Measurements from ENCODE around the gene POC1B.

Gene POC1B

GRCh38 chr12:89514751-89515150 lies 11.1 kb downstream of the POC1B start:
- Histone ChIP-seq H3K9ac (ENCODE audit: low read length) (no peak overlapping the region), H3K4me3 (ENCODE audit: low read length) (no peak overlapping the region), H3K27me3 (replicated peaks; ENCODE audit: control insufficient read depth, insufficient read depth, low read length) (no peaks in the 10 kb centered on the region), H3K9me3 (ENCODE audit: control insufficient read depth, low read length) (no peaks in the 10 kb centered on the region), H3K36me3 (ENCODE audit: control insufficient read depth, insufficient read depth, low read length, severe bottlenecking) (no peaks in the 10 kb centered on the region), H3K4me1 (ENCODE audit: control insufficient read depth, insufficient read depth, low read length) (no peaks in the 10 kb centered on the region)
- DNase-seq (ENCODE audit: low read depth): no peak

- H3K9me3 ChIP-seq (ENCODE audit: control insufficient read depth, low read length): no peaks in the 10 kb centered on the region
- no peak overlapping the region for H3K9ac ChIP-seq (ENCODE audit: low read length)
- H3K4me1 ChIP-seq (ENCODE audit: control insufficient read depth, insufficient read depth, low read length): no peaks in the 10 kb centered on the region
- H3K4me3 ChIP-seq (ENCODE audit: low read length): no peak overlapping the region
- DNase-seq (ENCODE audit: low read depth): no peak
- H3K27me3 ChIP-seq (replicated peaks; ENCODE audit: control insufficient read depth, insufficient read depth, low read length): no peaks in the 10 kb centered on the region
- no peaks in the 10 kb centered on the region for H3K36me3 ChIP-seq (ENCODE audit: control insufficient read depth, insufficient read depth, low read length, severe bottlenecking)
These were observed 12.3 kb downstream of the POC1B start for GRCh38 chr12:89513544-89513943.

- no peaks in the 10 kb centered on the region for H3K36me3 ChIP-seq (ENCODE audit: control insufficient read depth, insufficient read depth, low read length, severe bottlenecking)
- no peak for DNase-seq (ENCODE audit: low read depth)
- H3K4me1 ChIP-seq (ENCODE audit: control insufficient read depth, insufficient read depth, low read length): no peaks in the 10 kb centered on the region
- H3K9ac ChIP-seq (ENCODE audit: low read length): no peak overlapping the region
- no peak overlapping the region for H3K4me3 ChIP-seq (ENCODE audit: low read length)
- no peaks in the 10 kb centered on the region for H3K27me3 ChIP-seq (replicated peaks; ENCODE audit: control insufficient read depth, insufficient read depth, low read length)
- H3K9me3 ChIP-seq (ENCODE audit: control insufficient read depth, low read length): no peaks in the 10 kb centered on the region
These were observed 18.6 kb downstream of the POC1B start for GRCh38 chr12:89507015-89507824.

GRCh38 chr12:89506050-89506449 lies 19.8 kb downstream of the POC1B start:
- DNase-seq (ENCODE audit: low read depth): no peak
- Histone ChIP-seq H3K27me3 (replicated peaks; ENCODE audit: control insufficient read depth, insufficient read depth, low read length) (no peaks in the 10 kb centered on the region), H3K9ac (ENCODE audit: low read length) (no peak overlapping the region), H3K36me3 (ENCODE audit: control insufficient read depth, insufficient read depth, low read length, severe bottlenecking) (no peaks in the 10 kb centered on the region), H3K4me1 (ENCODE audit: control insufficient read depth, insufficient read depth, low read length) (no peaks in the 10 kb centered on the region), H3K9me3 (ENCODE audit: control insufficient read depth, low read length) (no peaks in the 10 kb centered on the region), H3K4me3 (ENCODE audit: low read length) (no peak overlapping the region)

GRCh38 chr12:89504560-89505346 lies 21.1 kb downstream of the POC1B start:
- H3K27me3 ChIP-seq (replicated peaks; ENCODE audit: control insufficient read depth, insufficient read depth, low read length): no peaks in the 10 kb centered on the region
- no peaks in the 10 kb centered on the region for H3K9me3 ChIP-seq (ENCODE audit: control insufficient read depth, low read length)
- H3K4me3 ChIP-seq (ENCODE audit: low read length): no peak overlapping the region
- no peaks in the 10 kb centered on the region for H3K4me1 ChIP-seq (ENCODE audit: control insufficient read depth, insufficient read depth, low read length)
- H3K36me3 ChIP-seq (ENCODE audit: control insufficient read depth, insufficient read depth, low read length, severe bottlenecking): no peaks in the 10 kb centered on the region
- no peak overlapping the region for H3K9ac ChIP-seq (ENCODE audit: low read length)
- DNase-seq (ENCODE audit: low read depth): no peak

- DNase-seq (ENCODE audit: low read depth): no peak
- Histone ChIP-seq H3K27me3 (replicated peaks; ENCODE audit: control insufficient read depth, insufficient read depth, low read length) (no peaks in the 10 kb centered on the region), H3K9me3 (ENCODE audit: control insufficient read depth, low read length) (no peaks in the 10 kb centered on the region), H3K9ac (ENCODE audit: low read length) (no peak overlapping the region), H3K4me1 (ENCODE audit: control insufficient read depth, insufficient read depth, low read length) (no peaks in the 10 kb centered on the region), H3K36me3 (ENCODE audit: control insufficient read depth, insufficient read depth, low read length, severe bottlenecking) (no peaks in the 10 kb centered on the region), H3K4me3 (ENCODE audit: low read length) (no peak overlapping the region)
These were observed 24.1 kb downstream of the POC1B start for GRCh38 chr12:89501793-89502192.

GRCh38 chr12:89499857-89500256 lies 26.0 kb downstream of the POC1B start:
- Histone ChIP-seq H3K4me3 (ENCODE audit: low read length) (no peak overlapping the region), H3K9me3 (ENCODE audit: control insufficient read depth, low read length) (no peaks in the 10 kb centered on the region), H3K27me3 (replicated peaks; ENCODE audit: control insufficient read depth, insufficient read depth, low read length) (no peaks in the 10 kb centered on the region), H3K9ac (ENCODE audit: low read length) (no peak overlapping the region), H3K4me1 (ENCODE audit: control insufficient read depth, insufficient read depth, low read length) (no peaks in the 10 kb centered on the region), H3K36me3 (ENCODE audit: control insufficient read depth, insufficient read depth, low read length, severe bottlenecking) (no peaks in the 10 kb centered on the region)
- DNase-seq (ENCODE audit: low read depth): no peak

- Histone ChIP-seq H3K36me3 (ENCODE audit: control insufficient read depth, insufficient read depth, low read length, severe bottlenecking) (no peaks in the 10 kb centered on the region), H3K9ac (ENCODE audit: low read length) (no peak overlapping the region), H3K27me3 (replicated peaks; ENCODE audit: control insufficient read depth, insufficient read depth, low read length) (no peaks in the 10 kb centered on the region), H3K9me3 (ENCODE audit: control insufficient read depth, low read length) (no peaks in the 10 kb centered on the region), H3K4me1 (ENCODE audit: control insufficient read depth, insufficient read depth, low read length) (no peaks in the 10 kb centered on the region), H3K4me3 (ENCODE audit: low read length) (no peak overlapping the region)
- DNase-seq (ENCODE audit: low read depth): no peak
These were observed 28.4 kb downstream of the POC1B start for GRCh38 chr12:89497467-89497866.

- Histone ChIP-seq H3K36me3 (ENCODE audit: control insufficient read depth, insufficient read depth, low read length, severe bottlenecking) (no peaks in the 10 kb centered on the region), H3K27me3 (replicated peaks; ENCODE audit: control insufficient read depth, insufficient read depth, low read length) (no peaks in the 10 kb centered on the region), H3K9ac (ENCODE audit: low read length) (no peak overlapping the region), H3K9me3 (ENCODE audit: control insufficient read depth, low read length) (no peaks in the 10 kb centered on the region), H3K4me1 (ENCODE audit: control insufficient read depth, insufficient read depth, low read length) (no peaks in the 10 kb centered on the region), H3K4me3 (ENCODE audit: low read length) (no peak overlapping the region)
- no peak for DNase-seq (ENCODE audit: low read depth)
These were observed 28.8 kb downstream of the POC1B start for GRCh38 chr12:89497005-89497404.

- no peak overlapping the region for H3K4me3 ChIP-seq (ENCODE audit: low read length)
- no peak overlapping the region for H3K9ac ChIP-seq (ENCODE audit: low read length)
- DNase-seq (ENCODE audit: low read depth): no peak
- H3K9me3 ChIP-seq (ENCODE audit: control insufficient read depth, low read length): no peaks in the 10 kb centered on the region
- H3K36me3 ChIP-seq (ENCODE audit: control insufficient read depth, insufficient read depth, low read length, severe bottlenecking): no peaks in the 10 kb centered on the region
- H3K4me1 ChIP-seq (ENCODE audit: control insufficient read depth, insufficient read depth, low read length): no peaks in the 10 kb centered on the region
- H3K27me3 ChIP-seq (replicated peaks; ENCODE audit: control insufficient read depth, insufficient read depth, low read length): no peaks in the 10 kb centered on the region
These were observed 31.2 kb downstream of the POC1B start for GRCh38 chr12:89494411-89495231.

GRCh38 chr12:89493670-89494302 lies 32.1 kb downstream of the POC1B start:
- no peak overlapping the region for H3K9ac ChIP-seq (ENCODE audit: low read length)
- no peak overlapping the region for H3K4me3 ChIP-seq (ENCODE audit: low read length)

More at GRCh38 chr12:89493670-89494302, 32.1 kb downstream of the POC1B start:
- no peak for DNase-seq (ENCODE audit: low read depth)
- no peaks in the 10 kb centered on the region for H3K27me3 ChIP-seq (replicated peaks; ENCODE audit: control insufficient read depth, insufficient read depth, low read length)
- no peaks in the 10 kb centered on the region for H3K36me3 ChIP-seq (ENCODE audit: control insufficient read depth, insufficient read depth, low read length, severe bottlenecking)
- H3K4me1 ChIP-seq (ENCODE audit: control insufficient read depth, insufficient read depth, low read length): no peaks in the 10 kb centered on the region
- H3K9me3 ChIP-seq (ENCODE audit: control insufficient read depth, low read length): no peaks in the 10 kb centered on the region
